SIG-M5 (cell line): ENCODE data around the gene SDK1.

Experiments
- DNase-seq: peaks from one replicate; lab custom pipeline; 2025; lab: John Stamatoyannopoulos, UW

The SDK1 gene

GRCh38 chr7:3795781-3796180 is 494.7 kb downstream of the SDK1 start:
- no peak for DNase-seq

GRCh38 chr7:3805151-3805550 is 504.1 kb downstream of the SDK1 start:
- no peak for DNase-seq

- DNase-seq, result no peak
Measured at GRCh38 chr7:3806516-3806915, 505.5 kb downstream of the SDK1 start.

- DNase-seq, result no peak
Measured at GRCh38 chr7:3807824-3808223, 506.8 kb downstream of the SDK1 start.

- DNase-seq, result no peak
Measured at GRCh38 chr7:3821488-3821887, 520.4 kb downstream of the SDK1 start.

GRCh38 chr7:3825491-3825890 is 524.4 kb downstream of the SDK1 start:
- DNase-seq, result no peak

GRCh38 chr7:3832199-3832598 is 531.1 kb downstream of the SDK1 start:
- DNase-seq, result no peak

- DNase-seq, result no peak
Measured at GRCh38 chr7:3835109-3835508, 534.1 kb downstream of the SDK1 start.

- no peak for DNase-seq
Measured at GRCh38 chr7:3836855-3837254, 535.8 kb downstream of the SDK1 start.

GRCh38 chr7:3844540-3845151 is 543.6 kb downstream of the SDK1 start:
- DNase-seq, result no peak

- DNase-seq, result no peak
Measured at GRCh38 chr7:3846738-3847137, 545.7 kb downstream of the SDK1 start.

- DNase-seq, result no peak
Measured at GRCh38 chr7:3847336-3847735, 546.3 kb downstream of the SDK1 start.

- DNase-seq, result no peak
Measured at GRCh38 chr7:3859431-3859830, 558.4 kb downstream of the SDK1 start.

GRCh38 chr7:3860932-3861331 is 559.9 kb downstream of the SDK1 start:
- no peak for DNase-seq

GRCh38 chr7:3861386-3861785 is 560.3 kb downstream of the SDK1 start:
- DNase-seq, result no peak

- DNase-seq, result no peak
Measured at GRCh38 chr7:3861941-3862340, 560.9 kb downstream of the SDK1 start.

- DNase-seq, result no peak
Measured at GRCh38 chr7:3862774-3863173, 561.7 kb downstream of the SDK1 start.

- no peak for DNase-seq
Measured at GRCh38 chr7:3866277-3866676, 565.2 kb downstream of the SDK1 start.

- no peak for DNase-seq
Measured at GRCh38 chr7:3867863-3868262, 566.8 kb downstream of the SDK1 start.

- no peak for DNase-seq
Measured at GRCh38 chr7:3879355-3880075, 578.5 kb downstream of the SDK1 start.

GRCh38 chr7:3880228-3880987 is 579.4 kb downstream of the SDK1 start:
- DNase-seq, result no peak

- no peak for DNase-seq
Measured at GRCh38 chr7:3882782-3883181, 581.7 kb downstream of the SDK1 start.

GRCh38 chr7:3884543-3884942 is 583.5 kb downstream of the SDK1 start:
- DNase-seq, result no peak
